ENCODE measurements around the gene MRPL20. TPM values are rescaled to one million over a fixed set of nuclear protein-coding genes. Genes with fewer than 3 reads are reported as not detected.

The MRPL20 gene
- total RNA-seq = 102 and 107 TPM in 2 replicates

GRCh38 chr1:1406821-1407635, at the start of gene MRPL20:
Gene MRPL20, minus strand, starts transcription at chr1:1407293. Its CDS starts 76 bp downstream, at chr1:1407217.

GRCh38 chr1:1449099-1449739, 42.1 kb upstream of the MRPL20 start, which contains the start of gene ATAD3C:
Gene ATAD3C, plus strand, starts transcription at chr1:1449689. Its CDS starts 995 bp downstream, at chr1:1450684.

GRCh38 chr1:1435106-1435903, 28.2 kb upstream of the MRPL20 start, which contains the start of gene VWA1:
Gene VWA1, plus strand, starts transcription at chr1:1435690. Its CDS starts 59 bp downstream, at chr1:1435749.

GRCh38 chr1:1421147-1421906, 14.2 kb upstream of the MRPL20 start, which contains the start of gene ANKRD65:
Gene ANKRD65, minus strand, starts transcription at chr1:1421276. Its CDS starts 271 bp downstream, at chr1:1421005.

GRCh38 chr1:1399187-1399871, 7.8 kb downstream of the MRPL20 start, which contains the start of gene CCNL2:
Gene CCNL2, minus strand, starts transcription at chr1:1399335. Its CDS starts 29 bp downstream, at chr1:1399306.

GRCh38 chr1:1374929-1375662, 32.0 kb downstream of the MRPL20 start, which contains the start of gene AURKAIP1:
Gene AURKAIP1, minus strand, starts transcription at chr1:1375207. Its CDS starts 451 bp downstream, at chr1:1374756.

GRCh38 chr1:1358433-1359271, 48.4 kb downstream of the MRPL20 start, which contains the start of gene MXRA8:
Gene MXRA8, minus strand, starts transcription at chr1:1358555. Its CDS starts 51 bp downstream, at chr1:1358504.

Other genes with a start within 250 kb of the MRPL20 start
- not detected in 2 replicates for gene TTLL10, start 233.4 kb downstream of the MRPL20 start, total RNA-seq
- not detected in 2 replicates for gene TNFRSF18, start 200.7 kb downstream of the MRPL20 start, total RNA-seq
- gene TNFRSF4, start 193.1 kb downstream of the MRPL20 start, total RNA-seq = not detected in 2 replicates
- 162 and 228 TPM in 2 replicates for gene SDF4, start 175.3 kb downstream of the MRPL20 start, total RNA-seq
- 34.2 and 34.5 TPM in 2 replicates for gene B3GALT6, start 175.1 kb downstream of the MRPL20 start, total RNA-seq
- gene C1QTNF12, start 160.6 kb downstream of the MRPL20 start, total RNA-seq = 0.26 and 3.9 TPM in 2 replicates
- 25.6 and 36.6 TPM in 2 replicates for gene UBE2J2, start 133.4 kb downstream of the MRPL20 start, total RNA-seq
- gene SCNN1D, start 126.9 kb downstream of the MRPL20 start, total RNA-seq = 0.82 and 5.0 TPM in 2 replicates
- 28.4 and 41.5 TPM in 2 replicates for gene ACAP3, start 99.4 kb downstream of the MRPL20 start, total RNA-seq
- gene PUSL1, start 98.7 kb downstream of the MRPL20 start, total RNA-seq = 36.8 and 39.9 TPM in 2 replicates
- gene INTS11, start 82.6 kb downstream of the MRPL20 start, total RNA-seq = 66.6 and 67.9 TPM in 2 replicates
- 28.4 and 40.4 TPM in 2 replicates for gene CPTP, start 82.5 kb downstream of the MRPL20 start, total RNA-seq
- 0.35 TPM in 1 of 2 replicates, not detected in the other for gene TAS1R3, start 76.0 kb downstream of the MRPL20 start, total RNA-seq
- gene DVL1, start 57.9 kb downstream of the MRPL20 start, total RNA-seq = 48.9 and 51.7 TPM in 2 replicates
- gene MXRA8, start 48.7 kb downstream of the MRPL20 start, total RNA-seq = 368 and 672 TPM in 2 replicates
- 101 and 136 TPM in 2 replicates for gene AURKAIP1, start 32.1 kb downstream of the MRPL20 start, total RNA-seq
- gene CCNL2, start 8.0 kb downstream of the MRPL20 start, total RNA-seq = 92.3 and 98.2 TPM in 2 replicates
- 0.35 and 2.9 TPM in 2 replicates for gene ANKRD65, start 14.0 kb upstream of the MRPL20 start, total RNA-seq
- gene VWA1, start 28.4 kb upstream of the MRPL20 start, total RNA-seq = 12.3 and 18.0 TPM in 2 replicates
- gene ATAD3C, start 42.4 kb upstream of the MRPL20 start, total RNA-seq = under 0.01 TPM in 1 of 2 replicates, not detected in the other
- 8.0 and 27.4 TPM in 2 replicates for gene ATAD3B, start 64.5 kb upstream of the MRPL20 start, total RNA-seq
- 23.4 and 27.7 TPM in 2 replicates for gene ATAD3A, start 104.9 kb upstream of the MRPL20 start, total RNA-seq
- 4.1 and 6.1 TPM in 2 replicates for gene TMEM240, start 133.3 kb upstream of the MRPL20 start, total RNA-seq
- gene SSU72, start 167.6 kb upstream of the MRPL20 start, total RNA-seq = 134 and 149 TPM in 2 replicates
- 22.8 and 23.8 TPM in 2 replicates for gene FNDC10, start 192.8 kb upstream of the MRPL20 start, total RNA-seq
- gene MIB2, start 208.2 kb upstream of the MRPL20 start, total RNA-seq = 57.9 and 64.6 TPM in 2 replicates
- gene MMP23B, start 224.9 kb upstream of the MRPL20 start, total RNA-seq = 117 and 174 TPM in 2 replicates